H1 (cell line): Measurements from ENCODE around the gene DTNB. TPM values are rescaled to one million over a fixed set of nuclear protein-coding genes. Genes with fewer than 3 reads are reported as not detected.

Experiments
- CTCF ChIA-PET: fragments of 300-600 bp; sonication (Branson Sonifier 250); formaldehyde crosslinking; loops from one replicate; lab custom pipeline; 2021; ENCODE audit not compliant: partially characterized antibody; lab: Charles Lee
- POLR2A ChIA-PET: fragments of 300-600 bp; sonication (Branson Sonifier 250); formaldehyde crosslinking; loops from one replicate; lab custom pipeline; 2021; ENCODE audit warnings: inconsistent platforms; ENCODE audit not compliant: partially characterized antibody; lab: Charles Lee
- DNase-seq, 2 experiments: peaks; one replicate each; pipeline versions ENCODE4 v3.0.0 to v3.0.0-alpha.2; 2010 to 2022; ENCODE audit warnings: low spot score in 2 of 2, low read depth in 1 of 2, mixed read lengths in 1 of 2
- FAIRE-seq: peaks from 2 replicates; lab custom pipeline; 2011; peaks lifted over from hg19 to GRCh38; lab: Jason Lieb, UNC
- H2AFZ ChIP-seq: 2 replicates; pipeline ENCODE4 v1.8.1; 2012; ENCODE audit warnings: low read length, inconsistent platforms
- H2AK5ac ChIP-seq: 2 replicates; pipeline ENCODE4 v1.6.1; 2013; ENCODE audit warnings: low read depth, low read length
- H2BK120ac ChIP-seq: replicated peaks from 2 replicates; pipeline ENCODE3; 2013; ENCODE audit warnings: low read depth, low read length, inconsistent platforms
- H2BK12ac ChIP-seq: 2 replicates; pipeline ENCODE4 v1.6.1; 2013; ENCODE audit warnings: low read depth, low read length
- H2BK15ac ChIP-seq: 2 replicates; pipeline ENCODE4 v1.6.1; 2013; ENCODE audit warnings: low read length
- H2BK20ac ChIP-seq: 2 replicates; pipeline ENCODE4 v1.6.1; 2013; ENCODE audit warnings: low read length
- H2BK5ac ChIP-seq: 2 replicates; pipeline ENCODE4 v1.6.1; 2013; ENCODE audit warnings: low read depth, low read length
- H3K14ac ChIP-seq: 2 replicates; pipeline ENCODE4 v1.6.1; 2013; ENCODE audit warnings: inconsistent platforms; ENCODE audit not compliant: insufficient read length
- H3K18ac ChIP-seq: 2 replicates; pipeline ENCODE4 v1.6.1; 2013; ENCODE audit warnings: low read length; ENCODE audit errors: extremely low read depth
- H3K23ac ChIP-seq: 2 replicates; pipeline ENCODE4 v1.6.1; 2013; ENCODE audit warnings: inconsistent platforms; ENCODE audit not compliant: insufficient read length
- H3K23me2 ChIP-seq: 2 replicates; pipeline ENCODE4 v1.6.1; 2013; ENCODE audit warnings: low read depth, low read length
- H3K27ac ChIP-seq: 2 replicates; pipeline ENCODE4 v1.6.1; 2011; ENCODE audit warnings: low read depth, low read length, inconsistent platforms
- H3K27me3 ChIP-seq, 4 experiments: replicated peaks in 1 of 4; 1 replicate in 1 of 4; 2 replicates in 3 of 4; pipeline versions ENCODE4 v1.6.1 to v1.8.1; 2011 to 2013; ENCODE audit warnings: low read length in 3 of 4, mild to moderate bottlenecking in 3 of 4, inconsistent platforms in 2 of 4, mixed read lengths in 2 of 4, moderate library complexity in 1 of 4; ENCODE audit not compliant: control insufficient read depth in 3 of 4, insufficient read depth in 3 of 4; ENCODE audit errors: extremely low read depth in 1 of 4
- H3K36me3 ChIP-seq, 4 experiments: 2 replicates each; pipeline versions ENCODE4 v1.6.1 to v1.8.1; 2011 to 2013; ENCODE audit warnings: mild to moderate bottlenecking in 4 of 4, low read length in 3 of 4, moderate library complexity in 2 of 4, control low read depth in 1 of 4, inconsistent platforms in 1 of 4; ENCODE audit not compliant: insufficient read depth in 4 of 4, control insufficient read depth in 2 of 4
- H3K4ac ChIP-seq: replicated peaks from 2 replicates; pipeline ENCODE3; 2013; ENCODE audit warnings: low read length, low read depth, mixed read lengths, inconsistent platforms; ENCODE audit not compliant: insufficient read length
- H3K4me1 ChIP-seq, 4 experiments: replicated peaks in 1 of 4; 1 replicate in 1 of 4; 2 replicates in 3 of 4; pipeline versions ENCODE4 v1.6.1 to v1.8.1; 2011 to 2013; ENCODE audit warnings: low read length in 3 of 4, inconsistent platforms in 2 of 4, mixed read lengths in 1 of 4; ENCODE audit not compliant: insufficient read depth in 4 of 4, control insufficient read depth in 3 of 4
- H3K4me2 ChIP-seq, 2 experiments: 2 replicates each; pipeline versions ENCODE4 v1.6.1 to v1.8.1; 2011 to 2013; ENCODE audit warnings: low read depth in 2 of 2, low read length in 2 of 2, control low read depth in 1 of 2, inconsistent platforms in 1 of 2, mild to moderate bottlenecking in 1 of 2; ENCODE audit not compliant: insufficient read depth in 1 of 2
- H3K4me3 ChIP-seq, 4 experiments: fragments of 200-600, 300-600 bp in 1 of 4; sonication (generic), shearing (Covaris generic), sonication (Bioruptor Twin) in 1 of 4; 2 replicates each; pipeline versions ENCODE4 v1.5.1 to v1.8.1; 2011 to 2016; ENCODE audit warnings: low read length in 4 of 4, low read depth in 3 of 4, control low read depth in 2 of 4, inconsistent platforms in 2 of 4, mild to moderate bottlenecking in 2 of 4, mixed read lengths in 1 of 4, moderate library complexity in 1 of 4; ENCODE audit not compliant: insufficient read depth in 2 of 4; ENCODE audit errors: extremely low read depth in 1 of 4
- H3K56ac ChIP-seq: replicated peaks from 2 replicates; pipeline ENCODE3; 2013; ENCODE audit warnings: low read depth, mild to moderate bottlenecking, mixed read lengths, low read length, inconsistent platforms; ENCODE audit not compliant: insufficient read length
- H3K79me1 ChIP-seq: 2 replicates; pipeline ENCODE4 v1.6.1; 2013; ENCODE audit warnings: low read depth, low read length, control low read depth
- H3K79me2 ChIP-seq, 2 experiments: 2 replicates each; pipeline versions ENCODE4 v1.6.1 to v1.8.1; 2012 to 2013; ENCODE audit warnings: low read length in 2 of 2, mild to moderate bottlenecking in 2 of 2, inconsistent platforms in 1 of 2; ENCODE audit not compliant: insufficient read depth in 2 of 2, control insufficient read depth in 1 of 2
- H3K9ac ChIP-seq, 4 experiments: replicated peaks in 1 of 4; 1 replicate in 1 of 4; 2 replicates in 3 of 4; pipeline versions ENCODE4 v1.6.1 to v1.8.1; 2011 to 2013; ENCODE audit warnings: low read depth in 3 of 4, low read length in 3 of 4, control low read depth in 2 of 4, mild to moderate bottlenecking in 2 of 4, moderate library complexity in 2 of 4, inconsistent platforms in 1 of 4; ENCODE audit errors: extremely low read depth in 1 of 4
- H3K9me3 ChIP-seq, 2 experiments: 2 replicates each; pipeline versions ENCODE4 v1.6.1 to v1.8.1; 2012 to 2013; ENCODE audit warnings: mild to moderate bottlenecking in 2 of 2, moderate library complexity in 2 of 2, control low read depth in 1 of 2, inconsistent platforms in 1 of 2, low read depth in 1 of 2, low read length in 1 of 2, mixed read lengths in 1 of 2; ENCODE audit not compliant: insufficient read depth in 2 of 2
- H4K20me1 ChIP-seq, 2 experiments: replicated peaks in 1 of 2; 2 replicates each; pipeline versions ENCODE3 to v1.8.1; 2011 to 2013; ENCODE audit warnings: inconsistent platforms in 2 of 2, low read length in 2 of 2, mild to moderate bottlenecking in 1 of 2; ENCODE audit not compliant: insufficient read depth in 2 of 2, control insufficient read depth in 1 of 2
- H4K5ac ChIP-seq: 2 replicates; pipeline ENCODE4 v1.6.1; 2013; ENCODE audit warnings: low read length, low read depth, mixed read lengths, inconsistent platforms; ENCODE audit not compliant: insufficient read length
- H4K8ac ChIP-seq: 2 replicates; pipeline ENCODE4 v1.8.0; 2013; ENCODE audit warnings: mild to moderate bottlenecking, moderate library complexity, low read length, inconsistent platforms; ENCODE audit not compliant: insufficient read depth; ENCODE audit errors: extremely low read depth
- H4K91ac ChIP-seq: replicated peaks from 2 replicates; pipeline ENCODE3; 2013; ENCODE audit warnings: low read length, mixed read lengths, inconsistent platforms; ENCODE audit not compliant: insufficient read length
- CHD2 ChIP-seq: IDR thresholded peaks from 2 replicates; pipeline ENCODE4 v1.6.1; 2012; ENCODE audit warnings: low read length, improper control_type of control experiment
- EP300 ChIP-seq, 2 experiments: IDR thresholded peaks; 1 replicate in 1 of 2; 2 replicates in 1 of 2; pipeline ENCODE4 v1.6.1; 2011 to 2012; ENCODE audit warnings: low read depth in 2 of 2, low read length in 2 of 2, mild to moderate bottlenecking in 2 of 2, borderline replicate concordance in 1 of 2, inconsistent platforms in 1 of 2, moderate library complexity in 1 of 2
- KDM4A ChIP-seq: IDR thresholded peaks from one replicate; pipeline ENCODE4 v1.7.1; 2012; ENCODE audit warnings: low read depth, mild to moderate bottlenecking, moderate library complexity, low read length, inconsistent platforms; ENCODE audit not compliant: severe bottlenecking
- KDM5A ChIP-seq: fragments of 200-600 bp; IDR thresholded peaks from 2 replicates; pipeline ENCODE4 v1.7.1; 2012; ENCODE audit warnings: mild to moderate bottlenecking, low read length, inconsistent platforms, mixed read lengths
- NRF1 ChIP-seq: IDR thresholded peaks from 2 replicates; pipeline ENCODE4 v1.6.1; 2011; ENCODE audit warnings: mild to moderate bottlenecking, low read depth, low read length, improper control_type of control experiment
- RFX5 ChIP-seq: IDR thresholded peaks from 2 replicates; pipeline ENCODE4 v1.6.1; 2011; ENCODE audit warnings: low read depth, low read length, improper control_type of control experiment, borderline replicate concordance
- SP2 ChIP-seq: IDR thresholded peaks from 2 replicates; pipeline ENCODE4 v1.6.1; 2012; ENCODE audit warnings: mild to moderate bottlenecking, low read length, inconsistent platforms
- WGBS, 2 experiments: shearing (Covaris generic) in 1 of 2; methylation state at CpG; one replicate each; pipeline versions ENCODE4 v1.1.6 to v1.1.7; 2013 to 2015; ENCODE audit warnings: low lambda C conversion rate in 2 of 2, mixed read lengths in 2 of 2, inconsistent platforms in 1 of 2, low coverage in 1 of 2, missing lambda C conversion rate in 1 of 2; ENCODE audit not compliant: insufficient replicate concordance in 2 of 2, insufficient coverage in 1 of 2, insufficient read length in 1 of 2; ENCODE audit errors: extremely low coverage in 1 of 2, missing lambda C conversion rate in 1 of 2; 5-methylcytosine and 5-hydroxymethylcytosine counted together
- polyA plus RNA-seq, 7 experiments: library from polyadenylated mRNA; depleted of rRNA in 3 of 7; stranded (reverse) in 5 of 7; unstranded in 2 of 7; fragments of >200 nt in 5 of 7; fragments of 200-250 nt in 2 of 7; gene quantifications; 1 replicate in 5 of 7; 2 replicates in 1 of 7; 4 replicates in 1 of 7; pipeline versions ENCODE4 v1.2.1 to v1.2.3, GENCODE V29; 2011 to 2013; ENCODE audit warnings: missing spikeins in 2 of 7, mixed read lengths in 2 of 7
- total RNA-seq: library from RNA; stranded (reverse); fragmentation: NEBNext Ultra II Directional; extraction: Animal tissue kit (Norgen Biotek cat#: 25700); gene quantifications from 2 replicates; pipeline ENCODE4 v1.2.1, GENCODE V29; 2021

Gene DTNB
- total and polyA plus RNA-seq, 2 of the 8 experiments (the other 6 are each of a cell fraction or from before 2014, with no cell fraction given): 39.6 to 49.5 TPM

DNA sequence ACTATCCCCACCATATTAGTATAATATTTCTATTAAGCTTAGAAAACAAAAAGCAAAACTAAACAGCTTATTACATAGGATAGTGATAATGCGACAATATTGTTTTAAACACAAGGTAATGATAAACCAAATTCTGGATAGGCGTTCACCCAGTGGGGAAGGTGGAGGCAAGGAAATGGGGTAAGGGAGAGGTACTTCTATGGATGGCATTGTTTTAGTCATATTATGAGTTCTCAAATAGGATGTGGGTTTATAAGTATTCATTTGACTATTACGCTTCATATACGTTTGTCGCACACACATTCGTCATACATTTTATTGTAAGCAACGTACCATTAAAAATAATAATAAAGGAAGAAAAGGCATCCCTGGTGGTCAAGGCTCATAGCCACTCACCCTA is 242.8 kb downstream of the DTNB start:
- H4K8ac ChIP-seq: no peak overlapping the region
- H2BK5ac ChIP-seq: no peak overlapping the region
- no peak overlapping the region for H3K56ac ChIP-seq
- H3K9me3 ChIP-seq: no peaks in the 10 kb centered on the region
- H3K9ac ChIP-seq: no peak overlapping the region
- H4K91ac ChIP-seq: no peak overlapping the region
- no peaks in the 10 kb centered on the region for H3K79me2 ChIP-seq
- no peaks in the 10 kb centered on the region for H3K4me1 ChIP-seq
- peaks cover 0 to 2% of the 10 kb centered on the region in 2 experiments for H4K20me1 ChIP-seq
- TF ChIP-seq KDM4A (no peak), CHD2 (no peak), RFX5 (no peak), EP300 (IDR thresholded peaks at IDR 0.05; ENCODE audit: borderline replicate concordance in 1 of 2, low read depth in 2 of 2, low read length in 2 of 2) (no peak), NRF1 (no peak), KDM5A (no peak), SP2 (no peak)
- no peak overlapping the region for H2BK120ac ChIP-seq
- no peak overlapping the region for H3K4me2 ChIP-seq
- H3K4ac ChIP-seq: no peak overlapping the region
- H3K27me3 ChIP-seq: no peaks in the 10 kb centered on the region
- peaks cover 0 to 6% (median 3%) of the 10 kb centered on the region in 4 experiments; a peak in 6 of 8 replicates for H3K36me3 ChIP-seq
- no peak overlapping the region for H3K23ac ChIP-seq
- no peak overlapping the region for H3K14ac ChIP-seq
- H3K23me2 ChIP-seq: no peaks in the 10 kb centered on the region
- FAIRE-seq: no peak
- CTCF ChIA-PET: no interaction called here
- no peaks in the 10 kb centered on the region for H3K79me1 ChIP-seq
- no peak overlapping the region for H2AK5ac ChIP-seq
- POLR2A ChIA-PET: no interaction called here
- H2AFZ ChIP-seq: no peak overlapping the region
- DNase-seq: no peak
- H3K18ac ChIP-seq: no peak overlapping the region
- 92% methylated on average over 7 of the region's 7 CpGs; no CpG with 5 or more reads in 1 of the 2 experiments for WGBS, 2 experiments
- H2BK20ac ChIP-seq: no peak overlapping the region
- no peak overlapping the region for H2BK15ac ChIP-seq
- H4K5ac ChIP-seq: no peak overlapping the region
- H3K4me3 ChIP-seq: no peak overlapping the region
- H2BK12ac ChIP-seq: no peak overlapping the region
- H3K27ac ChIP-seq: no peak overlapping the region
